HL-60 (cell line): ENCODE measurements around the gene IMMP2L.

ENCODE experiments used
- CTCF ChIP-seq: IDR thresholded peaks from one replicate; pipeline ENCODE4 v1.5.1; 2011; ENCODE audit warnings: low read length, control low read depth, inconsistent platforms; ENCODE audit not compliant: insufficient read depth
- POLR2AphosphoS5 ChIP-seq: IDR thresholded peaks from 2 replicates; pipeline ENCODE4 v1.6.1; 2012; ENCODE audit warnings: low read depth
- REST ChIP-seq: IDR thresholded peaks from 2 replicates; pipeline ENCODE4 v1.6.1; 2012; ENCODE audit warnings: low read depth; ENCODE audit not compliant: insufficient replicate concordance
- SPI1 ChIP-seq: IDR thresholded peaks from 2 replicates; pipeline ENCODE4 v1.6.1; 2012; ENCODE audit warnings: low read depth, mild to moderate bottlenecking, borderline replicate concordance

- no peak for TF ChIP-seq CTCF
- TF ChIP-seq POLR2AphosphoS5: no peak
- no peak for TF ChIP-seq REST
- no peak for TF ChIP-seq SPI1
Observed at GRCh38 chr7:111607621-111608020, 45.3 kb upstream of the IMMP2L start.
